Fibroblast of villous mesenchyme (primary cell): ENCODE data around the gene STK32B. TPM values are rescaled to one million over a fixed set of nuclear protein-coding genes. Genes with fewer than 3 reads are reported as not detected.

Experiments used
- DNase-seq: peaks from one replicate; pipeline ENCODE4 v3.0.0-alpha.2; 2010; ENCODE audit warnings: low read depth
- H3K4me3 ChIP-seq: 2 replicates; pipeline ENCODE4 v1.5.1; 2011; ENCODE audit warnings: low read depth, mild to moderate bottlenecking, low read length
- total RNA-seq: library from RNA; depleted of rRNA; stranded (reverse); fragments of >200 nt; gene quantifications from 2 replicates; pipeline ENCODE4 v1.2.3, GENCODE V29; 2012
- TF ChIP-seq, protein P1 (sequence below): IDR thresholded peaks from 2 replicates; pipeline ENCODE4 v1.5.1; 2012; ENCODE audit warnings: low read depth, mild to moderate bottlenecking, low read length; ENCODE audit not compliant: insufficient read depth

STK32B gene
- total RNA-seq, 1 donor, result 2.6 TPM

DNA sequence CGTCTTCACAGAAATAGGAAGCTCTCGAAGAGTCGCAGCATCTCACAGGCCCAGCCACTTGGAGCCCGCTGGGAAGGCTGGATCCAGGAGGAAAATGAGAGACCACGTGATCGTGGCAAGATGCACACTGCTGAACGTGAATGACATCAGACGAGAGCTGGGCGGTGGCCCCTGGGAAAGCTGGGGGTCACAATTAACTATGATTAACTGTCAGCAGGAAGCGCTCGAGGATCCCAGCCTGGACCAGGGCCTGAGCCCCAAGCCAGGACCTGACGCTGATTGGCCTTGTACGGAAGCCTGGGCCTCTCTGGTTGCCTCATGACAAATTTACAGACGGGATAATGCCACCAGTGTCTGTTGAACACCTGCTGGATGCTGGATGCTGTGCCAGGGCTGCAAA is 335.6 kb downstream of the STK32B start:
- no peak overlapping the region for H3K4me3 ChIP-seq
- TF ChIP-seq, protein P1, sequence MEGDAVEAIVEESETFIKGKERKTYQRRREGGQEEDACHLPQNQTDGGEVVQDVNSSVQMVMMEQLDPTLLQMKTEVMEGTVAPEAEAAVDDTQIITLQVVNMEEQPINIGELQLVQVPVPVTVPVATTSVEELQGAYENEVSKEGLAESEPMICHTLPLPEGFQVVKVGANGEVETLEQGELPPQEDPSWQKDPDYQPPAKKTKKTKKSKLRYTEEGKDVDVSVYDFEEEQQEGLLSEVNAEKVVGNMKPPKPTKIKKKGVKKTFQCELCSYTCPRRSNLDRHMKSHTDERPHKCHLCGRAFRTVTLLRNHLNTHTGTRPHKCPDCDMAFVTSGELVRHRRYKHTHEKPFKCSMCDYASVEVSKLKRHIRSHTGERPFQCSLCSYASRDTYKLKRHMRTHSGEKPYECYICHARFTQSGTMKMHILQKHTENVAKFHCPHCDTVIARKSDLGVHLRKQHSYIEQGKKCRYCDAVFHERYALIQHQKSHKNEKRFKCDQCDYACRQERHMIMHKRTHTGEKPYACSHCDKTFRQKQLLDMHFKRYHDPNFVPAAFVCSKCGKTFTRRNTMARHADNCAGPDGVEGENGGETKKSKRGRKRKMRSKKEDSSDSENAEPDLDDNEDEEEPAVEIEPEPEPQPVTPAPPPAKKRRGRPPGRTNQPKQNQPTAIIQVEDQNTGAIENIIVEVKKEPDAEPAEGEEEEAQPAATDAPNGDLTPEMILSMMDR, result no peak
- no peak for DNase-seq

DNA sequence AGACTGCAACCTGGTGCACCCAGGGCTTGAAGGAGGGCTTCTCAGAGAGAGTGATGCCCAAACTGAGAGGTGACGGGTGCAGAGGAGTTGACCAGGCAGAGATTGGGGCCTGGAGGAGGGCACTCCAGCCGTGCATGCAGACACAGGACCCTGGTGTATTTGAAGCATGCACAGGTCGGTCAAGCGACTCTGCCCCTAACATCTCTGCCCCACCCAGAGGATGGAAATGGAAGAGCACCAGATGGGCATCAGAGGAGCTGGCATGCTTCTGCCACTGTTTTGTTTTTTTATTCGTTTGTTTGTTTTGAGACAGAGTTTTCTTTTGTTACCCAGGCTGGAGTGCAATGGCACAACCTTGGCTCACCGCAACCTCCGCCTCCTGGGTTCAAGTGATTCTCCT is 336.2 kb downstream of the STK32B start:
- TF ChIP-seq, protein P1, result no peak
- DNase-seq, result no peak
- no peak overlapping the region for H3K4me3 ChIP-seq

DNA sequence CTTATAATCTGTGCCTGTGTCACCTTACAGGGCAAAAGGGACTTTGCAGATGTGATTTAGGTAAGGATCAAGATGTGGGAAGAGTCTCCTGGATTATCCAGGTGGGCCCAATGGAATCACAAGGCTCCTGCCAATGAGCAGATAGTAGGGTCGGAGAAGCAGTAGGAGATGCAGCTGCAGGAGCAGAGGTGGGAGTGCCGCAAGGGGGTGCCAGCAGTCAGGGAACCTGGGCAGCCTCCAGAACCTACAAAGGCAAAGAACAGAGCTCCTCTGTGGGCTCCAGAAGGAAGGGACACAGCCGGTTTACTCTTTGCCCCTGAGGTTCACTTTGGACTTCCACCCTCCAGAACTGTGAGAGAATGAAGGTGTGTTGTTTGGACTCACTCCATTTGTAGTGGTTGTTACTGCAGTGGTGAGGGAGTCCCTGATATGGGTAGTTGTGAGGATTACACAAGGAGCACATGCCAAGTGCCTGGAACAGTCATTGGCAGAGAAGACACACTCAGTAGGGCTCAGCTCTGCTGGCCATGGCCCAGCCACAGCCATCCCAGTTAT is 338.6 kb downstream of the STK32B start:
- DNase-seq, result no peak
- H3K4me3 ChIP-seq, result no peak overlapping the region
- TF ChIP-seq, protein P1, result no peak

DNA sequence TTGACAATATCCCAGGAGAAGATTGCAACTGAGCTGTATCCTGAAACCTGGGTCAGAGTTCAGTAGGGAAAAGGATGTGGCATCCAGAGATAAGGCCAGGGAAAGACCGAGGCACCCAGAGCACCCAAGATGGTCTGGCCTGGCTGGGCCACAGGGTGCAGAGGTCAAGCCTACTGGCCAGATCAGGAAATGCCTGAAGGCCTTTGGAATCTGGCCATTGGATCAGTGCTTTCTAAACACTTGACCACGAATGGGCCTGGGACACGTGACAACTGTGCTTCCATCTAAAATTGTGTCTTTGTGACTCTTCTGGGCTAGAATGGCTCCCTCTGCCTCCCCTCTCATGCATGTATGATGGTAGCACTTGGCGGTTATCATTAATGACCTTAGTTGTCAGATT is 340.2 kb downstream of the STK32B start:
- H3K4me3 ChIP-seq, result no peak overlapping the region
- TF ChIP-seq, protein P1, result peak; percentile 25
- DNase-seq, result peak; percentile 44

DNA sequence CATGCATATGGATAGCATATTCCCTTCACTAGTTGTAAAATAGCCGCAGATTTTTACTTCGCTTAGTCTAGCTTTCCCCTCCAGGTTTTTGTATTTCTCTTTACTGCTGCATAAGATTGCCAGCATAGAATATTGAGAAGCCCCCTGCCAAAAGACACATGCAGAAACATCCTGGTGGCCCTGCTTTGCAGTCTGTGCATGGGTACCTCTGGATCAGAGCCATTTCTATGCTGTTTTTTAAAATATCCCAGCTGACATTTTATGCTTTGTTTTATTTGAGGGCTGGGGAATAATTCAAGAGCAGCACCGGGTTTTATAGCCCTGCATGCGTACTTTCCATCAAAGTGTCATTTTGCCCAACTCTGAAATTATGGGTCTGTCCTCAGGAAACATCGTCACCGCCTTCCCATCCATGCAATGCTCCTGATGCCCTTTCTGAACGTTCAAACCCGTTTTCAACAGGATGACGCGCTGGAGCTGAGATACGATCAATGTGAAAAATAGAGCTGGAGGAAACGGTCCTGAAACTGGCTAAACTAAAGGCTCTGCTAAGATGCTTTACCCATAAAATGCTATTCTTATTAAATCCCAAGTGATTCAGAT is 342.7 kb downstream of the STK32B start:
- no peak for DNase-seq
- TF ChIP-seq, protein P1, result no peak
- no peak overlapping the region for H3K4me3 ChIP-seq

DNA sequence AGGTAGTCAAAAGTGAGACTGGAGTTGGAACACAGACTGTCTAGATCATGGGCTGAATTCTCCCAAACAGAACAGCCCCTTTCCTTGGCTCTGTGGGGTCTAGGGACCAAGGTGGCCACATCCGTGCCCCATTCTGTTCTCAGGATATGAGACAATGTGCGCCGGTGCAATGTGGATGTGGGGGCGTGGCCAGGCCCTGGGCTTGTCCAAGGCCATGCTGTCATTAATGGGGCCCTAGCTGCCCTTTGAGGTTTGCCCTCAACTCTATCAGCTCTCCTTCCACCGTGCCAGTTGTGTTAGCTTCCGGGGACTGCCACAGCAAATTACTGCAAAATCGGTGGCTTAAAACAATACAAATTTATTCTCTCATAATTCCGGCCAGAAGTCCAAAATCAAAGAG is 344.5 kb downstream of the STK32B start:
- TF ChIP-seq, protein P1, result no peak
- DNase-seq, result no peak
- H3K4me3 ChIP-seq, result no peak overlapping the region

DNA sequence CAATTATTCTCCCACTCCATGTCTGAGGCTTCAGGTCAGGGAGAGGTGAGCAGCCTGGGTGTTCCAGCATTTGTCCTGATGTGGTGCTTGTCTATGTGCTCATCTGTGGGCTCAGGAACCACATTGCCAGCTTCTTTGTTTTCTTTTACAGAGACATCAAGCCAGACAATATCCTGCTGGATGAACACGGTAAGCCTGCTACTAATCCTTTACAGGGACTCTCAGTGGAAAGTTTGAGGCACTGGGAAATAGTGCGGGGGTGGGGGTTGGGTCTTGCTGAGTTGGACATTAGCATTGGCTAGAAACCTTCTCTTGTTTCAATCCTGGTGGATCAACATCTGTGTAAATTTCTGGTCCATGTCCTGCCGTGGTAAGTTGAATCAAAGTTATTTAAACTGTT is 346.8 kb downstream of the STK32B start:
- no peak for DNase-seq

More for the DNA sequence above, 346.8 kb downstream of the STK32B start:
- TF ChIP-seq, protein P1, result no peak
- H3K4me3 ChIP-seq, result no peak overlapping the region
